Kidney tubule cell (primary cell): ENCODE measurements around the gene FAM114A1.

ENCODE experiments used
- DNase-seq: peaks from one replicate; pipeline ENCODE4 v3.0.0-alpha.2; 2018; ENCODE audit warnings: low spot score

The FAM114A1 gene

GRCh38 chr4:38967260-38968095 is 99.9 kb downstream of the FAM114A1 start:
- DNase-seq, result peak; percentile 66

GRCh38 chr4:38968668-38969067 is 101.1 kb downstream of the FAM114A1 start:
- DNase-seq, result no peak

DNA sequence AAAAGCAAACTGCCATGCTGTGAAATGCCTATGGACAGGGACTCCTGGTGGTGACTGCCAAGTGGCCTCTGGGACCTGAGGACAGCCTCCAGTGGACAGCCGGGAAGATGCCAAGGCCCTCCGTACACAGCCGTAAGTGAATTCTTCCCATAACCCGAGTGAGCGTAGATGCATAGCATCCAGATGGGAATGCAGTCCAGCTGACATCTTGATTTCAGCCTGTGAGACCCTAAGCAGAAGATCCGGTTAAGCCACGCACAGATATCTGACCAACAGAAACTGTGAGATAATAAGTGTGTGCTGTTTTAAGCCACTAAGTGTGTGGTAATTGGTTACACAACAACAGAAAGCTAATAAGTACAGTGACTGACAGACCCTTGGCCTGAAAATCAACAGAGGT is 108.7 kb downstream of the FAM114A1 start:
- DNase-seq, result no peak

- DNase-seq, result no peak
These were observed 111.5 kb downstream of the FAM114A1 start for GRCh38 chr4:38979081-38979480.

DNA sequence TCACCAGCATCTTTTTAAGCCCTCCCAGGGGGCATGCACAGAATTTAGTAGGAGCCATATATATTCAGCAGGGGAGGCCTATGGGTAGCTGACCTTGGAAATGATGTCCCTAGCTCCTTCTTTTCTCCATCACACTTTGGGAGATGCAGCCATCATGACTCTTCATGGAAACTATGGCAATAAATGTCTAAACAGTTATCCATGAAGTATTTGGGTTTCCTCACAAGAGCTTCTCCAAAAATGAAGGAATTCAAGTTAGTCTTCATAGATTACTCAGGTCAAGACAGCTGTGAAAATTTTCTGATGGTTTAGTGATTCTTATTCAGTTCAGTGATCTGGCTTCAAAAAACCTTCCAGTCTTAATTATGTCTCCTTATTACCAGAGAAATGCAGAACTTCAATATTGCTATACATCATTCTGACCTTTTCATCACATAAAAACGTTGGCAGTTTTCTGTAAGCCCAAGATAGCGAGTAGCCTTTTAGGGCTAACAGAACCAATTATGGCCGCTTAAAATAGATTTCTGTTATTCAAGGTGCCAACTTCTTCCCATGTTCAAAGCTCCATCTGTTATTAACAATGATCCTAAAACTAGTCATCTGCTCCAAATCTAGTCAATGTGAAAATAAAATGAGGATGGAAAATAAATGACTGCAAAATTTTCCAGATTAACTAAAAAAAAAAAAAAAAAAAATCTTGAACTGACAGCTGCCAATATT is 112.1 kb downstream of the FAM114A1 start:
- DNase-seq, result no peak

- DNase-seq, result peak; percentile 15
These were observed 113.5 kb downstream of the FAM114A1 start for GRCh38 chr4:38980903-38981676.

GRCh38 chr4:38982361-38983095 is 114.9 kb downstream of the FAM114A1 start:
- DNase-seq, result no peak

- DNase-seq, result no peak
These were observed 115.7 kb downstream of the FAM114A1 start for GRCh38 chr4:38983291-38983690.

GRCh38 chr4:38983787-38984598 is 116.4 kb downstream of the FAM114A1 start:
- DNase-seq, result peak; percentile 16

DNA sequence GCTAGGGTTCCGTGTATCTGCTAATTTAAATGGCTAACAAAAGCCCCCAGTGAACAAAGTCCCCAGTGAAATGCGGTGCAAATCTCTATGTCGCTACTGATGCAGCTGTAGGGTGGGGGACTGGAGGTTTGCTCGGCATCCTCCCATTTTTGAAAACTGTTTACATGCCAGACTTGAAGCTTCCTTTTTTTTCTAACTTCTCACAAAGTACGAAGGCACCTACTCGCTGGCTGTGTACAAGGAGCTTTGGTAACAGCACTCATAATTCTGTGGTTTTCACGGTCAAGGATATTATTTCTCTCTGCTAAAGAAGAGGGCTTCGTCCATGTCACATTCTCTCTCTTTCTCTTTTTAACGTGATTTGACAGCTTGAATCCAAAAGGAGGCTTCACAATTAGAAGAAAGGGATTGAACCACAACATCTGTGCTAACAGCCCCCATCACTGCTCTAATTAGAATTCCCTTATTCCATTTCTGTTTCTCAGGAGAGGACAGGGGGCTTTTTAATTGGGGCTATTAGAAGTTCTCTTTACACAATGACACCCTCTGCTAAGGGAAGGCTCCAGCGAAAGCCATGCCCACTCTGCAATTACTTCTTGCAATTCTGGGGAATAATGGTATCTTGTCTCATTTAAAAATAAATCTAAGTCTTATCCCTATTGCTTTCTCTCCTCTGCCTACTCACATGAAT is 117.9 kb downstream of the FAM114A1 start:
- no peak for DNase-seq

GRCh38 chr4:38987491-38987890 is 119.9 kb downstream of the FAM114A1 start:
- DNase-seq, result no peak

DNA sequence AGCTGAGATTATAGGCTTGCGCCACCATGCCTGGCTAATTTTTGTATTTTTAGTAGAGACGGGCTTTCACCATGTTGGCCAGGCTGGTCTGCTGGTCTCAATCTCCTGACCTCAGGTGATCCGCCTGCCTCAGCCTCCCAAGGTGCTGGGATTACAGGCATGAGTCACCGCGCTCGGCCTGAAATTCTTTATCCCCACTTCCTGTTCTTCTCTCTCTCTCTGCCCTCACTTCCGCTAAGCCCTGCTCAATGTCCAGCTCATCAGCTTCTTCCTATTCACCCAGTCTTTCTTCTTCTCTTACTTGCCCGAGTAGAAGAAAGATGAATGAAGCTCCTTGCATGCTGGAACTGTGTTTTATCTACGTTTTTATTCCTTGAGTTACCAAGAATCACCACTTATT is 120.7 kb downstream of the FAM114A1 start:
- DNase-seq, result peak; percentile 27

DNA sequence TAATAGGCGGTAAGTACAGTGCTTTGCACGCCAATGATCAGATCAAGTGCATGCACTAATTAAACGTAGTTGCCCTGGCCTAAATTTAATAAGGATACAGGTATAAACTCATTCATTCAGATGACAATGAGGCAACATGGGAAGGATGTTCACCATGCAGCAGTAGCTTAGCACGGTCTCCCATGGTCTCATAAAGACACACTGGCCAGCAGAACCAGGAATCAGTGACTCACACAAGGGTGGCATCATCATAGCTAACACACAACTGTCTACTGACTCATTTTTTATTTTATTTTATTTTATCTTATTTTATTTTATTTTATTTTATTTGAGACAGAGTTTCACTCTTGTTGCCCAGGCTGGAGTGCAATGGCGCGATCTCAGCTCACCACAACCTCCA is 121.9 kb downstream of the FAM114A1 start:
- DNase-seq, result peak; percentile 50

GRCh38 chr4:38990241-38990640 is 122.6 kb downstream of the FAM114A1 start:
- no peak for DNase-seq

DNA sequence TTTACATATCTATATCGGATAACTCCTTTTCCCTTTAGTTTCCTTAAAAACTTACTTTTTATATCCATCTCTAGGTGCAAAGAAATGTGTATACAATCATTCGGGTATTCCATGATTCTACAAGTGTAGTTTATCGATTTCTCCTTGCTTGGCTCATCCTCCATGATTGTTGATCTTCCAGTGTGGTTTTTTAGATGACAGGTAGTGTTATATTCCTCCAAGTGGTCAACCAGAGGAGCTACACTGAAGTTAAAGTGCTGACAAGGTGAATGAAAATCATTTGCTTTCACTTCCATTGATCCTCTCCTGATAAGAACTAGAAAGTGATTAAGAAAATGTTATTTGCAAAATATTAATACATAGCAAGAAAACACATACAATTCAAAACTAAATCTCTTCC is 126.1 kb downstream of the FAM114A1 start:
- DNase-seq, result no peak

GRCh38 chr4:38994135-38994534 is 126.5 kb downstream of the FAM114A1 start:
- no peak for DNase-seq
